NOMO-1 treated with DMSO at 0.1 percent for 48 hours (cell line): Measurements from ENCODE around the gene SMIM1.

Experiments
- DNase-seq: peaks from one replicate; lab custom pipeline; 2025; ENCODE audit not compliant: unreplicated experiment; lab: John Stamatoyannopoulos, UW

Gene SMIM1

GRCh38 chr1:3753656-3754454 is 18.7 kb upstream of the SMIM1 start:
- DNase-seq = no peak

GRCh38 chr1:3756394-3756793 is 16.2 kb upstream of the SMIM1 start:
- no peak for DNase-seq

GRCh38 chr1:3759164-3759563 is 13.4 kb upstream of the SMIM1 start:
- no peak for DNase-seq

DNA sequence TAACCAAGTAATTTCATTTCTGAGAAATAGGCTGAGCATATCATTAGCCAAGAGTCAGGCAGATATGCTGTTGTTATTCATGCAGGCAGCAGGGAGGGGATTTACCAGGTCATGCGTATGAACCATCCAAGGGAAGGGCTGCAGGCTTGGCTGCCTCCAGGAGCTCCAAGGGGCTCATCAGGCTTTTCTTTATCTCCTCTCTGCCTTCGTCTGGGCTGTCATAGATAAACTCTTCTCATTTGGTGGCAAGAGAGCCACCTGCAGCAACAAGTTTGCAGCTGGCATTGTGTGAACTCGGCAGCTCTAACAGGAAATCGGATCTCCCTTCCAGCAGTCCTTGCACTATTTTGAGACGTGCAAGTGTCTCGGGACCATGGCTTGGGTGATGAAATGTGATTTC is 12.8 kb upstream of the SMIM1 start:
- DNase-seq = no peak

- no peak for DNase-seq
Measured at GRCh38 chr1:3761296-3762010, 11.1 kb upstream of the SMIM1 start.

DNA sequence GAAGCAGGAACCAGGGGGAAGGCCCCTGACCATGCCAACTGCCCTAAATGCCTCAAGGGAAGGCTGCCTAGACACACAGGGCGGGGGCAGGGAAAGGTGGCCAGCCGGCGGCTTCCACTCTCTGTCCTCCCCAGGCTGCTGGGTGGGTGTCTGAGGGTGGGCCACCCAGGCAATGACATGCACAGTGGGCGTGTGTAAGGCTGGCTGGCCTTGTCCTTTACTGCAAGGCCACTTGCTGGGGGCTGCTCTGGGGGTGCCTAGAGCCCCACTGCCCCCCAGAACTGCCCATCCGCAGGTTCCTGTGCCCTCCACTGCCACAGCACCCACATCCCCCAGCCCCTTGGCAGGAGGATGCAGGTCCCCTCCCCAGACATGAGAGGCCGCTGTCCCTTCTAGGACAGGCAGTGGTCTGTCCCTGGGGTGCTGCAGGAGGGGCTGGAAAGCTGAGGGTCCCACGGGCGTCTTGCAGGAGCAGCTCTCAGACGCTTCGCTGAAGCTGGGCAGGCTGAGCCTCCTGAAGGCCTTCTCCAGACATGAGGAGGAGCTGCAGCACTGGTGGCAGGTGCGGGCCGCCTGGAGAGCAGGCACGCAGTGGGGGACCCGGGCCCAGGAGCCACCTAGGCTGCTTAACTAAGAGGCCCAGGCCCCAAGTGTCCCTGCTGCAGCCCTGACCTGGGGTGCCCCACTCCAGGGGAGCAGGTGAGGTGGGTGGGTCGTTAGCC is 10.2 kb upstream of the SMIM1 start:
- DNase-seq = no peak

- no peak for DNase-seq
Measured at GRCh38 chr1:3762873-3763228, 9.7 kb upstream of the SMIM1 start.

DNA sequence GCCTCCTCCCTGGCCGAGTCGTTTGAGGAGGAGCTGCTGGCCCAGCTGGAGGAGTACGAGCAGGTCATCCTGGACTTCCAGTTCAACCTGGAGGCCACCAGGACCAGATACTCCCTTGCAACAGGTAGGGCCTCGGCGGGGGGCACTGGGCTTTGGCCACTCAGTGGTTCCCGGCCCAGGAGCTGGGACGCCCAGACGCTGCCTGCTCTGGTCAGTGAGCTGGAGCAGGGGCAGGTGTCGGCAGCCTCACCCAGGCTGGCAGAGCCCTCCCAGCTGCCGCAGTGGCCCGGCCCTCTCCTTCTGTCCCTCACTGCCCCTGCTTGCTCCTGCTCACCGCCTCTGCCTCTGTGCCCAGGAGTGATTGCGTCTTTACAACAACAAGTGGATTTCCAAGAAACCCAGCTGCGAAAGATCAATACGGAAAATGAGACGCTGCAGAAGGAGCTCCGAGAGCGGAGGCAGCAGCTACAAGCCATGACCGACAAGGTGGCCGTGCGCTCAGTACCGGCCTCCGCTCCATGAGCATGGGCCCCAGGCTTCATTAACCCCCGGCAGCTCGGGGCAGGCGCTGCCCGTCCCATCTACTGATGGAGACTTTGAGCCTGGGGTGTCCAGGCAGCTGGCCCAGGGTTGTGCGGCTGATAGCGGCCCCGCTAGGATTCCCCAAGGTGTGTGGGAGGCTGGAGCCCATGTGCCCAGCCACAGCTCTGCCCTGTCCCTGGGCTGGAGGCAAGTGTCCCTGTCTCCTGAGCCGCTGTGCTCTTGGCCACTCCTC is 9.0 kb upstream of the SMIM1 start:
- DNase-seq = no peak

- DNase-seq = no peak
Measured at GRCh38 chr1:3767328-3767925, 5.1 kb upstream of the SMIM1 start.

DNA sequence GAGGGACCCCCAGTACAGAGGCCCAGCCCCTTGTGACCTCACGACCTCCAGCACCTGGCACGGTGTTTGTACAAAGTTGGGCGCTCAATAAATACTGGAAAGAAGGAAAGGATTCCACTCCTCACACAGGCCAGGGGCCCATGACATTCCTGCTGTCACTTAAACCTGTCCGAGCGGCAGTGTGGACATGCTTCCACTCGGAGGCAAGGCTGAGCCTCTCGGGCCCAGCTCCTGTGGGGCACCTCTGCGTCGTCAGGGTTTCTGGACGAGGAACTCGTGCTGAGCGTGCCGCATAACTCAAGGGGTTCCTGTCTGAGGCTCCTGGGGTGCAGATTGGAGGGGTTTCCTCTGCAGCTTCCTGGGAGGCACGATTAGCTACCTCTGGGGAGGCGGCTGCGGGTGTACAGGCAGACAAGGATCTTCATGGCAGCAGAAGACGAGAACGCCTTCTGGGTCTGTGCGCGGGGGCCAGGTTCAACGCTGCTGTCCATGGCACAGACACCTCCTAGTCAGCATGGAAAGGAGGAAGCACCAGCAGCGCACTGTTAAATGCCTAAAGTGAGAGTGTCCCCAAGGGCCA is 3.6 kb upstream of the SMIM1 start:
- no peak for DNase-seq

- no peak for DNase-seq
Measured at GRCh38 chr1:3770047-3770765, 2.3 kb upstream of the SMIM1 start.

DNA sequence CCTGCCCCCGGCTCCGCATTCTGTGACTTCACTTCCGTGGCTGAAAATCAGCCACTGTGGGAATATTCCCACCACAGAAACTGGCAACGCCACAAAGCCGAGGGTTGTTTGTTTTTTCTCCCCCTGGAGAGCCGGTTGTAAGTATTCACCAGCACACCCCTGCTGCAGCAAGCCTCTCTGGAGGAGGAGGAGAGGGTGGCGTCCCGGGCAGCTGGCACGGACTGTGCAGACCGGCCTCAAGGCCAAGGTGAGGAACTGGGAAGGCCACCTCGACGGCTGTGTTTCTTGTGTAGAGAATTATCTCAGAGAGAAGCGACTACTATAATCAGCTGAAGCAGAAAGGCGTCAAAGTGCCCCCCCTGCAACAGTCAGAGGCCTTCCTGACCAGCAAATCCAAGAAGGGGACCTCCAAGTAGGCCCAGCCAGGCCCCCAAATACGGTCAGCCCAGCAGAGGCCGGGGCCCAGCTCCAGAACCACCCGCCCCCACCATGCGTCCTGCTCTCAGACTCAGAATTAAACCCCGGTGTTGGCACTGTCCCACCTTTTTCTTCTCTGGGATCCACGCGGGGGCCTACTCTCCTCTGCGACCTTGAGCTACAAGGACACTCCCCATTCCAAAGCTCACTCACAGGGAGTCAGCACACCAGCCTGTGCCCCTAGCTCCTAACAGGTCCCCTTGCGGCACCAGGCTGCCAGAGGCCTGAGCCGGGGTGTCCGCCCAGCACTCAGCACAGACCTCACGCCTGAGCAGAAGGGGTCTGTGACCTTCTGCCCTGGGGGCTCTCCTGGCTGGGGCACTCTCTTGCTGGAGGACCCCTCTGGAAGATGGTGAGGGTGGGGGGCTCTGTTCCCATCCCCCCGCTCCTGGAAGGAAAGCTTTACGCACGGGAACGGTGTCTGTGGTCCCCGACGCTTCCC is 1.2 kb upstream of the SMIM1 start:
- DNase-seq = no peak

DNA sequence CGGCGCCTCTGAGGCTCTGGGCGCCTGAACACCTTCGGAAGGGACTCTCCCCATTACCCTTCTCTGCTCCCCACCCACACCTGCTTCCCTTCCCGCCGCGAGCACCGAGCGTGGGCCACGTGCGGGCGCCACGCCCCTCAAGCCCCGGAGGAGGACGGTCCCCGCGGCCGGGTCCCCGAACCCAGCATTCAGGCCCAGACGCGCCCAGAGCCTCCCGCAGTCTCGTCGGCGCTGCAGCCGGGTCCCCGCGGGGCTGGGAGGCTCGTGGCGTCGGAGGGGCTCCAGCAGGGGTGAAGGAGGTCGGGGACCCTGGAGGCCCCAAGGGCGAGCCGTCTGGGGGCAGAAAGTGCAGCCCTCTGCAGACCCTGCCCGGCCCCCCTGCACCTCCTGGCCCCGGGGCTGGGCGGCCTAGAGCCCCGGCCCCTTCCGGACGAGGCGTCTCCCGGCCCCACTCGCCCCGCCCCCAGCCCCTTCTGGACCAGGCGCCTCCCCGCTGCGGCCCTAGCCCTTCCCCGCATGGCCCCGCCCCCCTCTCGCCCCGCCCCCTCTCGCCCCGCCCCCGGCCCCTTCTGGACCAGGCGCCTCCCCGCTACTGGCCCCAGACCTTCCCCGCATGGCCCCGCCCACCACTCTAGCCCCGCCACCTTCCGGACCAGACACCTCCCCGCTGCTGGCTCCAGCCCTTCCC is 378 bp upstream of the SMIM1 start:
- DNase-seq = peak; percentile 83

GRCh38 chr1:3773572-3774275 is 1.2 kb downstream of the SMIM1 start:
- DNase-seq = no peak

GRCh38 chr1:3774276-3774945 is 1.9 kb downstream of the SMIM1 start:
- no peak for DNase-seq

DNA sequence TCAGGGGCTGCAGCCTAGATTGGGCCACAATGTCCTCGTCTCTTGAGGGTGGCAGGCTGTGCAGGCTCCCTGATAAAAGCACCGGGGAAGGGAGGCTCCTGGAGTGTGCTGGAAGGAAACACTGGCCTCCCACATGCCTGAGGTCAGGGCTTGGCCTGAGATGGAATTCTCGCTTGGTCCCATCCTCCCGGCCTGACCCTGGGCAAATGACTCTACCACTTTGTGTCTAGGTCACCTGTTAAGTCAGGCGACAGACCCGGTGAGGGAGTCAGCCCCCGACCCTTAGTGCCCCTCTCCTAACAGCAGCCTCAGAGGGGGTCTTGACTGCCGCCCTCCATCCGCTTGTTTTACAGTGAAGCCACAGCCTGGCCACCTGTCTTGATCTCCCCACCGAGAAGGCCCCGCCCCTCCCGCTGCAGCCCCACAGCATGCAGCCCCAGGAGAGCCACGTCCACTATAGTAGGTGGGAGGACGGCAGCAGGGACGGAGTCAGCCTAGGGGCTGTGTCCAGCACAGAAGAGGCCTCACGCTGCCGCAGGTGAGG is 2.5 kb downstream of the SMIM1 start:
- DNase-seq = no peak
